Stimulated activated CD8-positive, alpha-beta memory T cell treated with anti-CD3 and anti-CD28 coated beads, Interleukin-15, amount 100 ng/mL, for 48 hours (primary cell): ENCODE measurements around the gene POLA2.

Source experiments
- DNase-seq, 2 donors: peaks; one replicate each; pipeline ENCODE4 v3.0.0-alpha.2; 2020; ENCODE audit warnings: low read depth in 2 of 2

POLA2 gene

DNA sequence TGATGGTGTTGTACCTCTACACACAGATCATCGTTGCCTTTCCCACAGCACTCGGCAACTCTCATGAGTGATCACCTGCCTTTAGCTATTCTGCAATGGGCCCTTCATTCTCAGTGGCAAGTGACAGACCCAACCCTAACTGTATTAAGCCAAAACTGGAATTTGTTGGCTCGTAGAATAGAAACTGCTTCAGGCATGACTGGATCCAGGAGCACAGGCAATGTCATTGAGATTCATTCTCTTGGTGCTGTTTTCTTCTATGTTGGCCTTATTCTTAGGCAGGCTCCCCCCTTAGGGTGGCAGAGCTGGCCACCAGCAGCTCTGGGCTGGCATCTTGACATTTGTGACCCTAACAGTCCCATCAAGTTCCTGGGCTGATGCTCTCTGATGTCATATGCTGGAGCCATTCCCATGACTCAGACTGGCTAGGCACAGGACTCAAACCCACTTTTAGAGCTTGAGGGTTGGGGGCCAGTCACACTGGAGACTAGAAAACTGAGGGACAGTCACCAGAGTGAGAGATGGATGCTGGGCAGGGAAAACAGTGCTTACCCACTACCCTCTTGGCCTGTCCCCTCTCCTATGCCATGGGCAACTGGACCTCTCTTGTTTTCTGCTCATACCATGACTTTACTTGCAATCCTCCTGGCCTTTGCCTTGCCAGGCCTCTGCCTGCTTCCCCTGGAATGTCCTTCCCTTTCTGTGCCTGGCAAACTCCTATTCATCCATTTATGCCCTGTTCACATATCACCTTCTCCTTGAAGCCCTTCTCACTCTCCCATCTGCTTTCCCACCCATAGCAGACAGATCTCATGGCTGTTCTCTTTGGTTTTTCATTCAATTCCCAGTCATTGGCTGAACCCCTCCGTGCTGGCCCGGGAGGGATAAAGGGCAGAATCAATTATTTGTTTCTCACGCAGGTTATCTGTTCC, 45.8 kb downstream of the POLA2 start:
- DNase-seq, result no peak

DNA sequence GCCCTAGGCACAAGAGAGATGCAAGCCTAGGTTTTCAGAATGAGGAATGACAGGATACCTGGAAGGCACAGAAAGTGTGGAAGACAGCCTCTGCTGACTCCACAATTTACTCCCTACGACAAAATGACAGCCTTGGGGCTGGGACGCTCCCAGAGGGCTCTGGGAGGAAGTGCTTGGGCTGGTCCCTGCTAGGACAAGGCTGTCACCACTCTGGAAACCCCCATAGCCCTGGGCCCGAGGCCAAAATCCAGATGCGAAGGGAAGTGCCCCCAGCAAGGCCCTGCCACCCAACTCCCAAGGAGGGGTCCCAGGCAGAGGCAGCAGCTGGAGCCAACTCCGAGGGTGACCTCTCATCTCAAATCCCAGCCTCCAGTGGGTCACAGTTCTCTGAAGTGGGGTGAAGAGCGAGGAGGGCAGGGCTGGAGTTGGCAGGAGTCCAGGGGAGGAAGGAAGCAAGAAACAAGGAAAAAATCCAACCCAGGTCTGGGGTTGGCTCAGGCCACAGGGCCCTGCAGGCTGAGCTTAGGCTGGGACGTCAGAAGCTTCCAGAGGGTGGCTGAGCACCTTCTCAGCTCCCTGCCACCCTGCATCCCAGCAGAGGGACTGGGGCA, 46.6 kb downstream of the POLA2 start:
- DNase-seq, result no peak

DNA sequence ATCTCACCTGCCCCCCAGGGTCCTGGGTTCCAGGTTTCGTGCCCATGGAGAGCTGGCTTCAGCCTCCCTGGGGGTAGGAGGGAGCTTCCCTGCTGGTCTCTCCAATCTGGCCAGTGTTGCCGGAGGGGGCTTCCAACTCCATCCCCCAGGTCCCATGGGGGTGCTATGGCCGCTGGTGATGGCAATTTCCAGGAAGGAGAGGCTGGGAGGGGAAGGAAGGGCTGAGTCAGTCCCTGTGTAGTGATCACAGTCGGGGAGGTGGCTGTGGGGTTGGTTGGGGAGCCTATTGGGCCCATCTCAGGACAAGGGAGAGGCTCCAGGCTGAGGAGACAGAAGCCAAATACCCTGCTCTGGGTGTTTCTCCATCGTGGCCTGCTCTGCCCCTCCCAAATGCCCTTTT, 47.2 kb downstream of the POLA2 start:
- no peak for DNase-seq

DNA sequence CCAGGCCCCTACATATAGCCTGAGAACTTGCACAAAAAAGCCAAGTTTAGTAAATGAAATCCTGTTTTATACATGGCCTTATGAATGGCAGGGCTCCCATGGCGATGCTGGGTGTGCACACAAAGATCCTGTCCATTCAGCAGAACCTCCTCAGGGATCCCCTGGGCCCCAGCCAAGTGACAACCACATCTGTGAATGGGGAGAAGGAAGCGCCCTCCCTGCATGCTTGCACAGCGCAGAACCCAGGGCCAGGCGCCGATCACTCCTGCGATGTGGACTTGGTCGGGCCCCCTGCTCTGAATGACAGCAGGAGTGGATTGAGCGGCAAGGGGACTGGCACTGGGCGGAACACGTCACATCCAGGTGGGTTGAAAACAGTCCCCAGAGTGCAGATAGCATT, 48.5 kb downstream of the POLA2 start:
- no peak for DNase-seq

DNA sequence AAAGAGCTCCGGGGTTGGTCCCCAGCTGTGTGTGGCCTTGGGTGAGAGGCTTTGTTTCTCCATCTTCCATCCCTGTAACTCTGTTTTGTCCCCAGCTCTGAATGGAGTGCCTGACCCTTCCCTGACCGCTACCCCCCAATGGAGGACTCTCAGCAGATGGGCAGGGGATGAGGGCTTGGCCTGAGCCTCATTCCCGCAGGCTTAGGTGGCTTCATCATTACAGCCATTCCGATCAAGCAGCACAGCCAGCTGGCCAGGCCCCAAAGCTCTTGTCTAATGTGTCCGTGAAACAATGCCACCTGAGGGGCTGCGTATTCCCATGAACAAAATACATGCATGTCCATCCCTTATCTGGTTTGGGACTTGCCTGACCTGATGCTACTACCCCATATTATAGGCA, 49.0 kb downstream of the POLA2 start:
- no peak for DNase-seq

DNA sequence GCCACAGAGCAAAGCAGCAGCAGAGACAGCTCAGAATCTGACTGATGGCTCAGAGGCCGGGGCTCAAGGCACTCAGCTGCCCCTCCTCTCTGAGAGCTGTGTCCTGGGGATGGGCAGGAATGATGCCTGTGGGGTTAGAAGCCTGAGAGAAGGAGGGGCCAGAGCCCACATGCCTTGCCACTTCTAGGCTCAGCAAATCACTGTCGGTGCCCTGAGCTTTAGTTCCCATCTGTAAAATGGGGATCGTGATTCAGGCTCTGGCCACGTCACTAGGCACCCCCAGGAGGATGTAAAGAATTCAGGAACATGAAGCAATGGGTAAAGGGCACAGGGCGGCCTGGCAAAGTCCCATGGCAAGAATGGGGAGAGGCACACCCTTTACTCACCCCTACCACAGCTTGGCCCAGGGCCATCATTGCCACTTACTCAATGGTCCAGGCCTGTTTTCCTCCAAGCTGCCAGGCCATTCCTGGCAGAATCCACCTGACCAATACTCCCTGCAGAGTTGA, 49.5 kb downstream of the POLA2 start:
- no peak for DNase-seq

DNA sequence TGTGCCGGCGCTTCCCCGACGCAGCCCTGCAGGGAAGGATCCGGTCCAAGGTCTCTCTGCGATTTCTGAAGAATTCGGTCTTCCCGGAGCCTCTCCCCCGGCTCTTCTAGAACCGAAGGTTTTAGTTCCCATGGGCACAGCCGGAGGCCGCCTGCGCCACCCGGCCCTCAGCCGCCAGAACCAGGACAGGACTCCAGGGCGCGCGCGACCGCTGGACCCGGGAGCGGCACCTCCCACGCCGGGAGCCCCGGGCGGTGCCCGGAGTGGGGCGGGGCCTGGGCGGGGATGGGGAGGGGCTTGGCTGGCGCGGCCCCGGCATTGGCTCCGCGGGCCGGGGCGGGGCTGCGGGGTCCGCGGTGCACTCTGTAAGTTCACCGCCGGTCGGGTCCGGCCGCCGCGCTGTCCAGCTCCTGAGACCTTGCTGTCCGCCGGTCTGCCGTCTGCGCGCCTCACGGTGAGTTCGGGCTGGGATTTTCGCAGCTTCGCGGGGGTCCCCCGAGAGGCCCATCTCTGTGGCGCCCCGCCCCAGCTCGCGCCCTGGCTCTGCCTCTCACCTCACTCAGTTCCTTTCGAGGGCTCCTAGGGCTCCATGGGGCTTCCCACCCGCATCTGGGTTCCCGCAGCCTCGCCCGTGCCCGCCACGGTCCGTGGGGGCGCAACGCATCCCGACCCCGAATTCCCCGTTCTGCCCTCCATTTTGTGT, 52.9 kb downstream of the POLA2 start, which contains the start of gene CDC42EP2:
TSS of gene CDC42EP2 (plus strand) at position 366 of the 703 bp plus-strand sequence. CDS start 6,033 bp downstream, outside the sequence.
- peak; percentile 65 to 70 for DNase-seq

DNA sequence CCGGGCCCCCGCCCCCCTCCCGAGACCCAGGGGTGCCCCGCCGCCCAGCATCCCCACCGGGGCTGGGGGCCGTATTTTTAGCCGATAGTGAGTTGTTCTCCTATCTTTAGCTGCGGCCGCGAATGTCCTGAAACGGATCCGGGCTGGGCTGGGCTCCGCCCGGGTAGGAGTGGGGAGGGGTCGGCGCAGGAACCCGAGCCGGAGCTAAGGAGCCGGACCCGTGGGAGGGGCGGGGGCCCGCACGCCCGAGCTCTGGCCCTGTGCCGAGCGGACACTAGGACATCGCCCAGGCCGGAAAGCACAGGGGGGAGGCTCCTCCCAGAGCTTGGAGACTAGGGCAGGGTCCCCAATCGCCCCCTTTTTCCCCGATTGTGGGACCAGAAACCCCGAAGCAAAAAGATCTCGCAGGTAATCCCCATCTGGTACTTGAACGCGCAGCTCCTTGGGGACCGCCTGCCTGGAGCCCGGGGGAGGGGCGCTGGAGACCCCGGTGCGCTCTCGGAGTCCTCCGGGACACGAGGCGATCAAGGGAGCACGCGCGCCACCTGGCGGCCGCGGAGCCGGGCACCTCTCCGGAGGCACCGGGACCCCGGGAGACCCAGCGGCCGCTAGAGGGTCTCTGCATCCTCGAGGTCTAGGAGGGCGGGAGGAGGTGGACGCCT, 53.6 kb downstream of the POLA2 start:
- peak; percentile 71 to 72 for DNase-seq

DNA sequence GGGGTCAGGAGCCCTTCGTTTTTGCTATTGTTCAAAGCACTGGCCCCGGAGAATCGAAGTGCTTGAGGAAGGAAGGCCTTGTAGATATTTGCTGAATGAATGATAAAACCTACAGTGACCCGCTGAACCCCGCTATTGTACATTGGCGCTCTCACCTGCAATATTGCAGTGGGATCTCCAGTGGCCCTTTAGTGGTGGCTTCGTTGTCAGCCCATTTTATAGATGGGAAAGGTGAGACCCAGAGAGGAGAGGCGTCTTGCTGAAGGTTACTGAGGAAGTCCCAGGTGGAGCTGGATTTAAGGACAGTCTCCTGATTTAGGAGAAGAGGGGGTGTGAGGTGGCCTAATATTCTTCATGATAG, 54.1 kb downstream of the POLA2 start:
- no peak for DNase-seq

DNA sequence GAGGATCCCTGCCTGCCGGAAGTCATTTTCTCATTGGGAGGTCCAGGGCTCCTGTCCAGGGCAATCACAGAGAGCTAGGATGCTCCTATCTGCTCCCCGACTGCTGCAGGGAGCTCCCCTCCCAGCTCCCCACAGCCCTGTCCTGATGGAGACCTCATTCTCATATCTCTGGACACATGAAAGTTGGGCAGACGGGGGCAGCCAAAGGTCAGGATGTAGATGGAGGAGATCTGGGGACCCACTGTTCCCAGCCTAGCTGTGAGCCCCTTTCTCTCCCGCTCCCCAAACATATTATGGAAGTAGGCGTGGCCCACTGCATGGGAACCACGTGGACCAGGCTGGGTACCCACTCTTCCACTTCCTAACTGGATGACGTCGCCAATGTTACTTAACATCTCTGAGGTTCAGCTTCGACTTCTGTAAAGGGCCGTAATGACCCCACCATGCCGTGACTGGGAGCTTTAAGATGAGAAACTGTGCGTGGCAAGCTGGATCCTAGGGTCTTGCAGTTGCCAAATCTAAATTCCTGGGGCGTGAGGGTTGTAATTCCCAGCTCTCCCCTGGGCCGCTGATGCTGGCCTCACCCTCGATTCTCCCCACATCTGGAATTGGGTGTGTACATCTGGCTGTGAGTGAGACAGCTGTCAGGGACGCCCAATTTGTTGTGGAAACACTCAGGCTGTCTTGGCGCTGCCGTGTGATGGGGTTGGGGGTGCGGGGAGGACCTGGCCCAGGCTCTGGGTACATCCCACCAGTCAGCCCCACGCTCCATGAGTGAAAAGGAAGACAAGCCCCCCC, 54.7 kb downstream of the POLA2 start:
- DNase-seq, result no peak

DNA sequence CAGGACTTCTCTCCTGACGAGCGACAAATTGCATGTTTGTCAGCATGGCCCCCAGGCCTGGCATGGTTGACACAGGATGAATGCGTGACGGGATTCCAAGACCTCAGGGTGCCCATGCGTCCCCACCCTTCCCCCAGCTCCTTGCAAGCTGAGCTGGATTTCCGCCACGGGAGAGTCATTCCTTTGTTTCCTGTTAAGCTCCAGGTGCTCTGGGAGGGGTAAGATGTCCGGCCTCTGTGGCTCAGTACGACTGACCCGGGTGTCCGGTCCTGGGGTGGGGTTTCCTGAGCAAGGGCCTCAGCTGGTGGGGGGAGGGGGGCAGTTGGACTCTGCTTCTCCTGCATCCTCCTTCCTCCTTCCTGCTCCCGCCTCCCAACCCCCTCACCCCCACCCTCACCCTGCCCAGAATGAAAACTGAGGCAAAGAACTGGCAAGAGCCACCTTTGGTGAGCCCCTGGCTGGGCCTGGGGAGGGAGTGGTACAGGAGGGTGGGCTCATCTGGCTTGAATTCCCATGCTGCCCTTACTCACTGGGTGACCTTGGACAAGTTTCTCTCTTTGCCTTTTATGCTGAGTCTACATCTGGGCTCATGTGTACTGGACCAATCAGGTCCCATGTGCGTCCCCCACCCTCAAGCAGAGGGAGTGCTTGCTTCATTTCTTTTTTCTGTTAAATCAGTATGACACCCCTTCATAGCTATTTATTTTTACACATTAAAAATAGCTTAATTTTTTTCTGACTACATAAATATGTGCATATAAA, 55.4 kb downstream of the POLA2 start:
- no peak for DNase-seq

DNA sequence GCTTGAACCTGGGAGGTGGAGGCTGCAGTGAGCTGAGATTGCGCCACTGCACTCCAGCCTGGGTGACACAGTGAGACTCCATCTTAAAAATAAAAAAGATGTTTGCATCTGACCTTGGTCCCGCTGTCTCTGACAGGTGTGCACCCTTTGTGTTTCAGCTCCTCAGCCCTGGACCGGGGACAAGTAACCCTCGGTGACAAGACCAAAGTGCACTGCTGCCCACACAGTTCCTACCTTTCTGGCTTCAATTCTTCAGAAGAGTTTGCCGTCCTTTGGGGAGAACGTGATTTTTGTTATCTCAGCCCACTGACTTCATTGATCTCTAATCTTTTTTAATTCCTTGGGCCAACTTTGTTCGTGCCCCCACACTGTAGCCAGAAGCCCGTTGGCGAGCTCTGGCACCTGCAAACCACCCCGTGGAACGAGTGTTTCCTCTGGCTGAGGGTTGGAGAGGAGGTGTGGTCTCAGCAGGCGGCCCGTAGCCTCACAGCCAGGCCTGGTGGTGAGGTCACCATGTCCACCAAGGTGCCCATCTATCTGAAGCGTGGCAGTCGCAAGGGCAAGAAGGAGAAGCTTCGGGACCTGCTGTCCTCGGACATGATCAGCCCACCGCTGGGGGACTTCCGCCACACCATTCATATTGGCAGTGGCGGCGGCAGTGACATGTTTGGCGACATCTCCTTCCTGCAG, 58.8 kb downstream of the POLA2 start:
- DNase-seq, result no peak

DNA sequence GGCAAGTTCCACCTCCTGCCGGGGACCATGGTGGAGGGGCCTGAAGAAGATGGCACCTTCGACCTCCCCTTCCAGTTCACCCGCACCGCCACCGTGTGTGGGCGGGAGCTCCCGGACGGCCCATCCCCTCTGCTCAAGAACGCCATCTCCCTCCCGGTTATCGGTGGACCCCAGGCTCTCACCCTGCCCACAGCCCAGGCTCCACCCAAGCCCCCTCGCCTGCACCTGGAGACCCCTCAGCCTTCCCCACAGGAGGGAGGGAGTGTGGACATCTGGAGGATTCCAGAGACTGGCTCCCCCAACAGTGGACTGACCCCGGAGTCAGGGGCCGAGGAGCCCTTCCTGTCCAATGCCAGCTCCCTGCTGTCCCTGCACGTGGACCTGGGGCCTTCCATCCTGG, 59.3 kb downstream of the POLA2 start:
- no peak for DNase-seq

DNA sequence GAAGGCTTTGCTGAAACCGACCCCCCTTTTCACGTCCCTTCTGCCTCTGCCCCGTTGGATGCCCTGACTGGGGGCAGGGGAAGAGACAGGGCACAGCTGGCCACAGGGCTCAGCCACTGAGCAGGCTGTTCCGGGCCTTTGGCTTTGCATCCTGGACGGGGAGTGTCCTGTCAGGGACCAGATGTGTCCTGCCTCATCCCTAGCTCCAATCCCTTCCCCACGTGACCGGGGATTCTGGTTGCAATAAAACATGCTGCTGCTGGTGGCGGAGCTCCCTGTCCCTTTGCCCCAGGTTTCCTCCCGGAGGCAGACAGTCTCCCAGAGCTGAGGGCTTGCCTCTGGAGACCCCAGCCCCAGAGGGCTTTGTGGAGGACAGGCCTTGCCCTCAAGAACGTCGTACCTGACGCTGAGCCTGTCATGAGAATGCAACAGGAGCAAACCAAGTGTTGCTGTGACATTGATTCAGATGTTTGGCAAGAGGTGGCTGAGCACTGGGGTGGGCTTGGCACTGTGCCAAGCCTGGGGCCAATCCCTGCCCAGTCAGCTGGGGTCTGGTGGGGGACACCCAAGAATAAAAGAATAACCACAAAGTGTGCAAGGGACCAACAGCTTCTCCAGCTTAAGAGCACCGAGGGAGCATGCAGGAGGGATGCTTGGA, 60.2 kb downstream of the POLA2 start:
- no peak for DNase-seq

DNA sequence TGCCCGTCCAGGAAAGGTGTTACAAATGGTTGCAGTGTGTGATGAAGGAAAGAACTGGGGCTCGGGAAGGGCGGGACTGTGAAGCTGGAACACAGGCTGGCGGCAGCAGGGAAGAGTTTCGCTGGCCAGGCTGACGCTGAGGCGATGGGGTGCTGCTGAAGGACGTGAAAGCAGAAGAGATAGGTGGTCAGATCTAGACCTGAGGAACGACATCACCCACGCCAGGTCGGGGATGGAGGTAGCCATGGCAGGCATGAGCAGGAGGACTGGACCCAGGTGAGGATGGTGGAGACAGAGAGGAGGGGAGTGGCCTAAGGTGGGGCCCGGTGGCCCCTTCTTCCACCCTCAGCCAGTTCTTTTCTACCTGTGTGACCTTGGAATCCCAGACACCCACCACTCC, 62.1 kb downstream of the POLA2 start:
- DNase-seq, result no peak

DNA sequence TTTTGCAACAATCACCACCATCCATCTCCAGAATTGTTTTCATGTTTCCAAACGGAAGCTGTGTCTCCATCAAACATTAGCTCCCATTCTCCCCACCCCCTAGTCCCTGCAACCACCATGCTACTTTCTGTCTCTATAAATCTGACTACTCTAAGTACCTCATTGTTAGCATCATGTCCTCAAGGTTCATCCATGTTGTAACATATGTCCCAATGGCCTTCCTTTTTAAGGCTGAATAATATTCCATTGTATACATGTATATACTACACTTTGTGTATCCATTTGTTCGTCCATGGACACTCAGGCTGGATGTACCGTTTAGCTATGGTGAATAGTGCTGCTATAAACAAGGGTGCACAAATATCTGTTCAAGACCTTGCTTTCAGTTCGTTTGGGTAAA, 63.7 kb downstream of the POLA2 start:
- DNase-seq, result no peak

DNA sequence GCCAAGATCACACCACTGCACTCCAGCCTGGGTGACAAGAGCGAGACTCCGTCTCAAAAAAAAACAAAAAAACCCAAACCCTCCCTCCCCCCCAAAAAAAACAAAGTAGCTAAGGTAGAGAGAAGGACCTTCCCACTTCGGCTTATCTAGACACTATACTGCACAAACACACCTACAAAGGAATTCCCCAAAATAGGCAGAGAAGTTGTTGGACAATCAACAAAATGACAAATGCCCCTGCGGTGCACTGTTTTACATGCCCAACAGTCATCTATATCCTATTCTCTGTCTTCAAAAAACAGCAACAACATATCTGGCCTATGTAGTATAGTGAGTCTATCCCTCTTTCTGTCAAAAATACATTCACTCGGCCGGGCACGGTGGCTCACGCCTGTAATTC, 65.3 kb downstream of the POLA2 start:
- DNase-seq, result no peak

DNA sequence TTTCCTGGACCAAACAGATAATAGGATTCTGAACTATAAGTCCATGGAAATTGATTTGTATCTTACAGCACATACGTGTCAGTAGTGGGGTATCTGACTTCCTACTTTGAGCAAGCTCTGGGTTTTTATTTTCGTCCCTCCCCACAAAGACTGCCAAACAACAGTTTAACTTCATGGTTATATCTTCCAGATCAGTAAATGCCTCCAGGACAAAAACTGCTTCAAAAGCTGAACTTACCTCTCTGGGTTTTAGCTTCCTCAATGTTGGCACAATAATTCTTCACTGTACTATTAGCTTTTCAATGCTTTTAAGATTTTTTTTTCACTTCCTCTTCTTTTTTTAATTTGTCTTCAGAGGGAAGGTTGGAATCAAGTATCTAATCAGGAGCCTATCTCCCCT, 67.7 kb downstream of the POLA2 start:
- no peak for DNase-seq

DNA sequence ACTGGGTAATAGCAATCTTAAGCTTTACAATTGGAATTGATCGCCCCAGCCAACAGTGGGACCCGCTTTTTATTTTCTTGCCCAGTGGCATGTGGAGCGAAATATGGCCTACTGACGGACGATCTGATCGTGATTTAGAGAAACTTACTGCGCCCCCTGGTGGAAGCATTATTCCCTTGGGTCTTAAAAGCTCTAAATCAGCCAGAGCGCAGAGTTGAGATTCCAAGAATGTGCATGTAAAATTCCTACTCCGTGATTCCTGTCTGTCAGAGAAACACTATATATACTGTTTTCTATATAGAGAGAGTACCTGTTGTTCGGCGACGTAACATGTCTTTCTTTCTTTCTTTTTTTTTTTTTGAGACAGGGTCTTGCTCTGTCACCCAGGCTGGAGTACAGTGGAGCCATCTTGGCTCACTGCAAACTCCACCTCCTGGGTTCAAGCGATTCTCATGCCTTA, 68.2 kb downstream of the POLA2 start:
- DNase-seq, result peak; percentile 58 to 72
